ENCODE data around the gene ANKRD13B. TPM values are rescaled to one million over a fixed set of nuclear protein-coding genes. Genes with fewer than 3 reads are reported as not detected.

The ANKRD13B gene
- total and polyA plus RNA-seq, 2 of the 13 experiments (the other 11 are each of a cell fraction or from before 2014, with no cell fraction given): 1.7 to 1.8 TPM

DNA sequence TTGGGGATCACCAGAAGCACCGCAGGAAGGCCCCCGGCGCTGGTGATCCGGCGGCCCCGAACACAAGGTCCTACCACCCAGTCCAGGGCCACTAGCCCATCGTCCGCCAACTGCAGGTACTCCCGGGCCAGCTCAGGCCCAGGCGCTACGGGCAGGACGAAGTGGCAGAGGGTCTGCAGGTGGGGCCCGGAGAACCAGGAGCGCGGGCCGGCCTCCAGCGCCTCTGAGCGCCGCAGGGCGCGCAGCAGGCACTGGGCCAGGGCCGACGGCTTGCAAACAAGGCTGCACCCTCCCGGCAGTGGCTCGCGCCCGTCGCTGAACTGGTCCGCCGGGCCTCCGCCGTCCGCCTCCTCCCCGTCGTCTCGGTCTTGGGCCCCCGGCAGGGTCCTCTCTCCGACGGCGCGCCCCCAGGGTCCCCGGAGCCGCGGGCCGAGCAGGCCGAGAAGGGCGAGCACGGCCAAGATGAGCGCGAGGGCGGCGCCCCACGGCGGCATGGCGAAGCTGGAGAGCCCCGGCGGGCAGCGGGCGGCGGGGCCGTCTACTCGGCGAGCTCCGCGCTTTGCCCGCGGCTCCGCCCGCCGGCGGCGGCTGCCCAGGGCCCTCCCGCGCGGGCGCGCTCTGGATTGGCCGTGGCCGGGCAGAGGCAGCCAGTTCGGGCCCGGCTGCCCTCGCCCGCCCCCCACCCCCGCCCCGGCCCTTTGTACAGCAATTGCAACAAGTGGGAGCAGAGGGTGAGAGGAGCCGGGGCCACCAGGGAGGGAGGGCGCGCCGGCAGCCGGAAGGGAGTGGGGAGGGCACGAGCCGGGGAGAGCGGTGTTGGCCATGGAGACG lies 26.2 kb upstream of the ANKRD13B start, which contains the start of gene ABHD15 (continued):
- TF ChIP-seq, protein P1, sequence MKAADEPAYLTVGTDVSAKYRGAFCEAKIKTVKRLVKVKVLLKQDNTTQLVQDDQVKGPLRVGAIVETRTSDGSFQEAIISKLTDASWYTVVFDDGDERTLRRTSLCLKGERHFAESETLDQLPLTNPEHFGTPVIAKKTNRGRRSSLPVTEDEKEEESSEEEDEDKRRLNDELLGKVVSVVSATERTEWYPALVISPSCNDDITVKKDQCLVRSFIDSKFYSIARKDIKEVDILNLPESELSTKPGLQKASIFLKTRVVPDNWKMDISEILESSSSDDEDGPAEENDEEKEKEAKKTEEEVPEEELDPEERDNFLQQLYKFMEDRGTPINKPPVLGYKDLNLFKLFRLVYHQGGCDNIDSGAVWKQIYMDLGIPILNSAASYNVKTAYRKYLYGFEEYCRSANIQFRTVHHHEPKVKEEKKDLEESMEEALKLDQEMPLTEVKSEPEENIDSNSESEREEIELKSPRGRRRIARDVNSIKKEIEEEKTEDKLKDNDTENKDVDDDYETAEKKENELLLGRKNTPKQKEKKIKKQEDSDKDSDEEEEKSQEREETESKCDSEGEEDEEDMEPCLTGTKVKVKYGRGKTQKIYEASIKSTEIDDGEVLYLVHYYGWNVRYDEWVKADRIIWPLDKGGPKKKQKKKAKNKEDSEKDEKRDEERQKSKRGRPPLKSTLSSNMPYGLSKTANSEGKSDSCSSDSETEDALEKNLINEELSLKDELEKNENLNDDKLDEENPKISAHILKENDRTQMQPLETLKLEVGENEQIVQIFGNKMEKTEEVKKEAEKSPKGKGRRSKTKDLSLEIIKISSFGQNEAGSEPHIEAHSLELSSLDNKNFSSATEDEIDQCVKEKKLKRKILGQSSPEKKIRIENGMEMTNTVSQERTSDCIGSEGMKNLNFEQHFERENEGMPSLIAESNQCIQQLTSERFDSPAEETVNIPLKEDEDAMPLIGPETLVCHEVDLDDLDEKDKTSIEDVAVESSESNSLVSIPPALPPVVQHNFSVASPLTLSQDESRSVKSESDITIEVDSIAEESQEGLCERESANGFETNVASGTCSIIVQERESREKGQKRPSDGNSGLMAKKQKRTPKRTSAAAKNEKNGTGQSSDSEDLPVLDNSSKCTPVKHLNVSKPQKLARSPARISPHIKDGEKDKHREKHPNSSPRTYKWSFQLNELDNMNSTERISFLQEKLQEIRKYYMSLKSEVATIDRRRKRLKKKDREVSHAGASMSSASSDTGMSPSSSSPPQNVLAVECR (CRISPR knock-in tag; IDR thresholded peaks at IDR 0.05; ENCODE audit: borderline replicate concordance): peak; percentile 41; the same call in 1 of the 2 replicates
- TF ChIP-seq ZFP36L2 (CRISPR knock-in tag; IDR thresholded peaks at IDR 0.05) (no peak), FOXK2 (IDR thresholded peaks at IDR 0.05) (no peak), FOXK1 (CRISPR knock-in tag; IDR thresholded peaks at IDR 0.05; ENCODE audit: borderline replicate concordance, low read depth) (no peak), KMT2A (CRISPR knock-in tag; IDR thresholded peaks at IDR 0.05) (no peak), FOSL1 (CRISPR knock-in tag; IDR thresholded peaks at IDR 0.05; ENCODE audit: borderline replicate concordance) (no peak), KLF9 (CRISPR knock-in tag; IDR thresholded peaks at IDR 0.05; ENCODE audit: low read depth) (no peak), TMF1 (CRISPR knock-in tag; IDR thresholded peaks at IDR 0.05; ENCODE audit: low read depth) (0 out of 2 replicates have a peak, but pooled peaks have one; percentile 65), CBX5 (CRISPR knock-in tag; IDR thresholded peaks at IDR 0.05; ENCODE audit: borderline replicate concordance) (no peak), SP4 (CRISPR knock-in tag; IDR thresholded peaks at IDR 0.05) (no peak), NONO (IDR thresholded peaks at IDR 0.05) (no peak), NONO (CRISPR knock-in tag; conservative IDR thresholded peaks at IDR 0.05) (peak; percentile 36; the same call in 1 of the 2 replicates), SMAD9 (CRISPR knock-in tag; IDR thresholded peaks at IDR 0.05) (0 out of 2 replicates have a peak, but pooled peaks have one; percentile 41)
- TF ChIP-seq, protein P2, sequence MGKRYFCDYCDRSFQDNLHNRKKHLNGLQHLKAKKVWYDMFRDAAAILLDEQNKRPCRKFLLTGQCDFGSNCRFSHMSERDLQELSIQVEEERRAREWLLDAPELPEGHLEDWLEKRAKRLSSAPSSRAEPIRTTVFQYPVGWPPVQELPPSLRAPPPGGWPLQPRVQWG (CRISPR knock-in tag; IDR thresholded peaks at IDR 0.05; ENCODE audit: borderline replicate concordance, low read depth): no peak
- TF ChIP-seq, protein P3, sequence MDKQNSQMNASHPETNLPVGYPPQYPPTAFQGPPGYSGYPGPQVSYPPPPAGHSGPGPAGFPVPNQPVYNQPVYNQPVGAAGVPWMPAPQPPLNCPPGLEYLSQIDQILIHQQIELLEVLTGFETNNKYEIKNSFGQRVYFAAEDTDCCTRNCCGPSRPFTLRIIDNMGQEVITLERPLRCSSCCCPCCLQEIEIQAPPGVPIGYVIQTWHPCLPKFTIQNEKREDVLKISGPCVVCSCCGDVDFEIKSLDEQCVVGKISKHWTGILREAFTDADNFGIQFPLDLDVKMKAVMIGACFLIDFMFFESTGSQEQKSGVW (CRISPR knock-in tag; IDR thresholded peaks at IDR 0.05; ENCODE audit: borderline replicate concordance): no peak
- TF ChIP-seq, protein P4, sequence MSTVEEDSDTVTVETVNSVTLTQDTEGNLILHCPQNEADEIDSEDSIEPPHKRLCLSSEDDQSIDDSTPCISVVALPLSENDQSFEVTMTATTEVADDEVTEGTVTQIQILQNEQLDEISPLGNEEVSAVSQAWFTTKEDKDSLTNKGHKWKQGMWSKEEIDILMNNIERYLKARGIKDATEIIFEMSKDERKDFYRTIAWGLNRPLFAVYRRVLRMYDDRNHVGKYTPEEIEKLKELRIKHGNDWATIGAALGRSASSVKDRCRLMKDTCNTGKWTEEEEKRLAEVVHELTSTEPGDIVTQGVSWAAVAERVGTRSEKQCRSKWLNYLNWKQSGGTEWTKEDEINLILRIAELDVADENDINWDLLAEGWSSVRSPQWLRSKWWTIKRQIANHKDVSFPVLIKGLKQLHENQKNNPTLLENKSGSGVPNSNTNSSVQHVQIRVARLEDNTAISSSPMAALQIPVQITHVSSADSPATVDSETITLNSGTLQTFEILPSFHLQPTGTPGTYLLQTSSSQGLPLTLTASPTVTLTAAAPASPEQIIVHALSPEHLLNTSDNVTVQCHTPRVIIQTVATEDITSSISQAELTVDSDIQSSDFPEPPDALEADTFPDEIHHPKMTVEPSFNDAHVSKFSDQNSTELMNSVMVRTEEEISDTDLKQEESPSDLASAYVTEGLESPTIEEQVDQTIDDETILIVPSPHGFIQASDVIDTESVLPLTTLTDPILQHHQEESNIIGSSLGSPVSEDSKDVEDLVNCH (CRISPR knock-in tag; IDR thresholded peaks at IDR 0.05): no peak

Measured in HepG2 (cell line).